Measurements from ENCODE around the gene PLXNB2.

DNA sequence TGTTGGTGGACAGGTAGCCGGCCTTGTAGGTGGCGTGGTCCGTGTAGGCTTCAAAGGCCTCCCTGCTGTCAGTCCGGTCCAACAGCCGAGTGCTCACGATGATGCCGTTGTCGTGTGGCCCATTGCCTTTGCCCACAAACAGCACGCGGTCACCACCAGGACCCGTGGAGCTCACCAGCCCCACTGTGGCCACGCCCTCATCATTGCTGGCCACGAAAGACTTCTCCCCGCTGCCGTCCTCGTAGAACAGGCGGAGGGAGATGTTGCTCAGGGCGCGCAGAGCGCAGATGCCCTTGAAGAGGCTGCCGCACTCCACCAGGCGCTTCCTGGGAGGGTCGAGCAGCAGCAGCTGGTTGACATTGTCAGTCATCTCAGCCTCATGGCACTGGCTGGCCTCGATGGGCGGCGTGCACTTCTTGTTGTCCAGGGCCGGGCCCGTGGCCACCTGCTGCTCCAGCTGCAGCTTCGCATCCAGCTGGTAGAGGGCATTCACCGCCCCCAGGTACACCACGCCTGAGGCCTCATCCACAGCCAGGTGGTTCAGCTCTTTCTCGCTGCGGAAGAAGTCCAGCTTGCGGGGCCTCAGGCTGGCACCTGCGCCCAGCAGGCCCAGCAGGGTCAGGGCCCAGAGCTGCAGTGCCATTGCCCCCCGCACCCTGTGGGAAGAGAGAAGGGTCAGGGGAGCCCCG, 17.4 kb downstream of the PLXNB2 start:
- TF ChIP-seq, protein P1, sequence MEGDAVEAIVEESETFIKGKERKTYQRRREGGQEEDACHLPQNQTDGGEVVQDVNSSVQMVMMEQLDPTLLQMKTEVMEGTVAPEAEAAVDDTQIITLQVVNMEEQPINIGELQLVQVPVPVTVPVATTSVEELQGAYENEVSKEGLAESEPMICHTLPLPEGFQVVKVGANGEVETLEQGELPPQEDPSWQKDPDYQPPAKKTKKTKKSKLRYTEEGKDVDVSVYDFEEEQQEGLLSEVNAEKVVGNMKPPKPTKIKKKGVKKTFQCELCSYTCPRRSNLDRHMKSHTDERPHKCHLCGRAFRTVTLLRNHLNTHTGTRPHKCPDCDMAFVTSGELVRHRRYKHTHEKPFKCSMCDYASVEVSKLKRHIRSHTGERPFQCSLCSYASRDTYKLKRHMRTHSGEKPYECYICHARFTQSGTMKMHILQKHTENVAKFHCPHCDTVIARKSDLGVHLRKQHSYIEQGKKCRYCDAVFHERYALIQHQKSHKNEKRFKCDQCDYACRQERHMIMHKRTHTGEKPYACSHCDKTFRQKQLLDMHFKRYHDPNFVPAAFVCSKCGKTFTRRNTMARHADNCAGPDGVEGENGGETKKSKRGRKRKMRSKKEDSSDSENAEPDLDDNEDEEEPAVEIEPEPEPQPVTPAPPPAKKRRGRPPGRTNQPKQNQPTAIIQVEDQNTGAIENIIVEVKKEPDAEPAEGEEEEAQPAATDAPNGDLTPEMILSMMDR (IDR thresholded peaks at IDR 0.05) = no peak
- no peak for TF ChIP-seq POLR2AphosphoS5 (IDR thresholded peaks at IDR 0.05)
- no peak for TF ChIP-seq POLR2A (IDR thresholded peaks at IDR 0.05)

All from gastroesophageal sphincter (tissue), 3 donors.